Measurements from ENCODE around the gene CRYBG1.

The CRYBG1 gene

DNA sequence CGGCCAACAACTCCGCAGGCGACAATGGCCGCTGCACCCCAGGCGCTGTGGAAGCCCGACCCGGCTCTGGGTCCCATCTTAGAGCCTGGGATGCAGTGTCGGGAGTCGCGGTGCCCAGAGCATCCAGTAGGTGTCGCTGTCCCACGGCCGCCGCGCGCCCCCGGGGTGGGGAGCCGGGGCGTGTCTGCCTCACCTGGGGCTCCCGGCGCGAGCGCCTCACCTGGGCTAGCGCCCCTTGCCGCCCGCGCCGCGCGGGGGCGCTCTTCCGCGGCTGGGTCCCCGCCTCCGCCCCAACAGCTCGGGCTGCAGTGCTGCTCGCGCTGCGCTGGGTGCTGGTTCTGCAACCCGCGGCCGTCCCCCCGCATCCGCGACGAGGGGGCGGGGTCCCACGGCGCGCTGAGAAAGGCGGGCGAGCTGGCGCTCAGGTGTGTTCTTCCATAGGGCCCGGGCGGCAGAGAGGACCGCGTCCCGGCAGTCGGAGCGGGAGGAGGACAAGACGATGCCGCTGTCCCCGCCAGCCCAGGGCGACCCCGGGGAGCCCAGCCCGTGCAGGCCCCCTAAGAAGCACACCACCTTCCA is at the start of gene CRYBG1:
CRYBG1 (plus strand) TSS at position 308 of the 579 bp plus-strand sequence; CDS start at position 500, 192 bp downstream.
- TF ChIP-seq, protein P1, sequence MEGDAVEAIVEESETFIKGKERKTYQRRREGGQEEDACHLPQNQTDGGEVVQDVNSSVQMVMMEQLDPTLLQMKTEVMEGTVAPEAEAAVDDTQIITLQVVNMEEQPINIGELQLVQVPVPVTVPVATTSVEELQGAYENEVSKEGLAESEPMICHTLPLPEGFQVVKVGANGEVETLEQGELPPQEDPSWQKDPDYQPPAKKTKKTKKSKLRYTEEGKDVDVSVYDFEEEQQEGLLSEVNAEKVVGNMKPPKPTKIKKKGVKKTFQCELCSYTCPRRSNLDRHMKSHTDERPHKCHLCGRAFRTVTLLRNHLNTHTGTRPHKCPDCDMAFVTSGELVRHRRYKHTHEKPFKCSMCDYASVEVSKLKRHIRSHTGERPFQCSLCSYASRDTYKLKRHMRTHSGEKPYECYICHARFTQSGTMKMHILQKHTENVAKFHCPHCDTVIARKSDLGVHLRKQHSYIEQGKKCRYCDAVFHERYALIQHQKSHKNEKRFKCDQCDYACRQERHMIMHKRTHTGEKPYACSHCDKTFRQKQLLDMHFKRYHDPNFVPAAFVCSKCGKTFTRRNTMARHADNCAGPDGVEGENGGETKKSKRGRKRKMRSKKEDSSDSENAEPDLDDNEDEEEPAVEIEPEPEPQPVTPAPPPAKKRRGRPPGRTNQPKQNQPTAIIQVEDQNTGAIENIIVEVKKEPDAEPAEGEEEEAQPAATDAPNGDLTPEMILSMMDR (IDR thresholded peaks at IDR 0.05; ENCODE audit: borderline replicate concordance, control extremely low read depth, extremely low read depth, insufficient read depth, missing control alignments): peak; percentile 76
- DNase-seq (ENCODE audit: low spot score): peak; percentile 88
- in situ Hi-C loops (cut with MboI; ENCODE audit: low sequenced_read_pairs, unreplicated experiment): no loop called here

DNA sequence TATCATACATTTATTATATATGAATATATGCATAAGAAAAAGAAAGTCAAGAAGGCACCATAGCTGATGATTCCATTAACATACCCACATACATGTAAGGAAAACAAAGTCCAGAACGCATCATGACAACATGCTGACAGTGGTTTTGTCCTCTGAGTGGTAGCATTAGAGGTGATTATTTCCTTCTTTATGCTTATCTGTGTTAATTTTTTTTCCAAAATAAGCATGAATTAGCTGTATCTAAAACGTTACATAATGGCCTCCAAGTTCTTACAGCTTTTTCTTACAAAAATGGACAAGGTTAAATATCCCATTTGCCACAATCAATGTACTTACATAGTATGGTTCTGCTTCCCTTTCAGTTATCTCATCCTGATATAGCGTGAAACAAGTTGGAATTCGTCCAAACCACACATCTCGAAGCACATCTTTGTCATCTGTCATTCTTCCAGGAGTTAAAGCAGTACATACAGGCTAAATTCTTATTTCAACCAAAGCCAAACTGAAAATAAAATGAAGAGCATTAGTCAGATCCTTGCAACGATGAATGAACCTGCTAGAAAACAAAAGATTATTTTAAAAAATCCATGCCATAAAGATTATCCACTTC is 44.6 kb upstream of the CRYBG1 start:
- TF ChIP-seq, protein P1 (IDR thresholded peaks at IDR 0.05; ENCODE audit: borderline replicate concordance, control extremely low read depth, extremely low read depth, insufficient read depth, missing control alignments): no peak
- in situ Hi-C loops (cut with MboI; ENCODE audit: low sequenced_read_pairs, unreplicated experiment): no loop called here
- no peak for DNase-seq (ENCODE audit: low spot score)

- in situ Hi-C loops (cut with MboI; ENCODE audit: low sequenced_read_pairs, unreplicated experiment): no loop called here
Observed at GRCh38 chr6:106316375-106316766, 44.1 kb upstream of the CRYBG1 start.

GRCh38 chr6:106318061-106318460 is 42.5 kb upstream of the CRYBG1 start:
- in situ Hi-C loops (cut with MboI; ENCODE audit: low sequenced_read_pairs, unreplicated experiment): no loop called here
- DNase-seq (ENCODE audit: low spot score): no peak
- TF ChIP-seq, protein P1 (IDR thresholded peaks at IDR 0.05; ENCODE audit: borderline replicate concordance, control extremely low read depth, extremely low read depth, insufficient read depth, missing control alignments): no peak

More at GRCh38 chr6:106316375-106316766, 44.1 kb upstream of the CRYBG1 start:
- no peak for DNase-seq (ENCODE audit: low spot score)
- TF ChIP-seq, protein P1 (IDR thresholded peaks at IDR 0.05; ENCODE audit: borderline replicate concordance, control extremely low read depth, extremely low read depth, insufficient read depth, missing control alignments): no peak

- in situ Hi-C loops (cut with MboI; ENCODE audit: low sequenced_read_pairs, unreplicated experiment): no loop called here
- TF ChIP-seq, protein P1 (IDR thresholded peaks at IDR 0.05; ENCODE audit: borderline replicate concordance, control extremely low read depth, extremely low read depth, insufficient read depth, missing control alignments): no peak
- no peak for DNase-seq (ENCODE audit: low spot score)
Observed at GRCh38 chr6:106318851-106319250, 41.7 kb upstream of the CRYBG1 start.

DNA sequence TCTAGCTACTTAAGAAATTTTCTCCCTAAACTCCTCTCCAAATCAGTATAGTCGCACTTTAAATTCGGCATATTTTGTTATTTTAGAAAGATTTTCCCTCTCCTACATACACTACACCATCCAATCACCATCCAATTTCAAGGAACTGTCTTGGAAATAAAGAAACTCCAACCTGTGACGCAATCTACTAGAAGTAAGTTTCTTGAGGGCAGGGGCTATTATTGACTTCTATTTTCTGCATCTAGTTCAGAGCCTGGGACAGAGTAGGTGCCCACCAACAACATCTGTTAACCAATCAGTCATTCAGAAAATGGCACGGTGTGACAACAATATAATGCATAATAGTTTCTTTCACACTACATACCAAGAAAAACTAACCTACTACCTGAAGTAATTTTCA is 38.6 kb upstream of the CRYBG1 start:
- in situ Hi-C loops (cut with MboI; ENCODE audit: low sequenced_read_pairs, unreplicated experiment): no loop called here
- TF ChIP-seq, protein P1 (IDR thresholded peaks at IDR 0.05; ENCODE audit: borderline replicate concordance, control extremely low read depth, extremely low read depth, insufficient read depth, missing control alignments): no peak

More for the DNA sequence above, 38.6 kb upstream of the CRYBG1 start:
- no peak for DNase-seq (ENCODE audit: low spot score)

Measured in GM13976 (cell line).